Lower lobe of right lung (tissue), 2 donors: ENCODE measurements around the gene KIFC3. TPM values are rescaled to one million over a fixed set of nuclear protein-coding genes. Genes with fewer than 3 reads are reported as not detected.

Source experiments
- ATAC-seq, 2 donors: fragments of 200-7000 bp; cut with Tn5 transposase; one replicate each; pipeline ENCODE4 v1.9.1; 2020 to 2022; ENCODE audit warnings: mild to moderate bottlenecking in 2 of 2, moderate library complexity in 2 of 2
- DNase-seq: peaks from one replicate; pipeline ENCODE4 v3.0.0-alpha.2; 2020
- H3K27ac ChIP-seq: fragments of 200-600 bp; one replicate; pipeline ENCODE4 v1.8.0; 2022
- H3K27me3 ChIP-seq: fragments of 200-600 bp; one replicate; pipeline ENCODE4 v1.8.0; 2022; ENCODE audit warnings: low read depth
- H3K36me3 ChIP-seq: fragments of 200-600 bp; one replicate; pipeline ENCODE4 v1.8.0; 2022; ENCODE audit warnings: mild to moderate bottlenecking
- H3K4me1 ChIP-seq: fragments of 200-600 bp; one replicate; pipeline ENCODE4 v1.8.0; 2022
- H3K4me3 ChIP-seq: fragments of 200-600 bp; one replicate; pipeline ENCODE4 v1.8.0; 2022; ENCODE audit warnings: mild to moderate bottlenecking
- H3K9me3 ChIP-seq: fragments of 200-600 bp; one replicate; pipeline ENCODE4 v1.8.0; 2022
- CTCF ChIP-seq: fragments of 200-600 bp; IDR thresholded peaks from one replicate; pipeline ENCODE4 v1.8.0; 2022; ENCODE audit warnings: antibody characterized with exemption, mild to moderate bottlenecking
- intact Hi-C: fragments of 100-400 bp; cut with DNase I; formaldehyde crosslinking; loops from one replicate; pipeline ENCODE4 v1.11.0; 2022
- total RNA-seq: library from RNA; stranded (reverse); fragmentation: NEBNext Ultra II Directional; extraction: Animal tissue kit (Norgen Biotek cat#: 25700); gene quantifications from one replicate; pipeline ENCODE4 v1.2.1, GENCODE V29; 2021
- donor health status: DM: no; HTN: yes; CAD: no; lungs with severe emphysema.

Gene KIFC3
- total RNA-seq, 1 donor from 2014 or later, result 70.9 TPM

GRCh38 chr16:57823836-57824235 is 21.5 kb upstream of the KIFC3 start:
- no peak for ATAC-seq
- H3K27ac ChIP-seq, result no peak overlapping the region

GRCh38 chr16:57822856-57823255 is 20.6 kb upstream of the KIFC3 start:
- intact Hi-C loops, result no loop called here
- Histone ChIP-seq H3K27me3 (no peaks in the 10 kb centered on the region), H3K9me3 (no peaks in the 10 kb centered on the region), H3K36me3 (no peaks in the 10 kb centered on the region), H3K27ac (no peak overlapping the region), H3K4me1 (peaks cover 18% of the 10 kb centered on the region), H3K4me3 (no peak overlapping the region)
- no peak for DNase-seq
- no peak for TF ChIP-seq CTCF
- ATAC-seq, result no peak

More at GRCh38 chr16:57823836-57824235, 21.5 kb upstream of the KIFC3 start:
- Histone ChIP-seq H3K36me3 (no peaks in the 10 kb centered on the region), H3K4me3 (no peak overlapping the region), H3K9me3 (no peaks in the 10 kb centered on the region), H3K4me1 (peaks cover 18% of the 10 kb centered on the region), H3K27me3 (no peaks in the 10 kb centered on the region)
- no peak for TF ChIP-seq CTCF
- DNase-seq, result no peak
- intact Hi-C loops, result no loop called here

GRCh38 chr16:57822018-57822553 is 19.8 kb upstream of the KIFC3 start:
- no peaks in the 10 kb centered on the region for H3K36me3 ChIP-seq
- intact Hi-C loops, result no loop called here
- peaks cover 20% of the 10 kb centered on the region for H3K4me1 ChIP-seq
- no peak overlapping the region for H3K4me3 ChIP-seq
- DNase-seq (no peak), ATAC-seq (no peak)
- TF ChIP-seq CTCF, result no peak
- H3K27me3 ChIP-seq, result no peaks in the 10 kb centered on the region
- no peaks in the 10 kb centered on the region for H3K9me3 ChIP-seq
- H3K27ac ChIP-seq, result no peak overlapping the region

GRCh38 chr16:57821149-57821971 is 19.1 kb upstream of the KIFC3 start:
- Histone ChIP-seq H3K36me3 (no peaks in the 10 kb centered on the region), H3K27me3 (no peaks in the 10 kb centered on the region), H3K4me3 (no peak overlapping the region), H3K9me3 (no peaks in the 10 kb centered on the region), H3K27ac (no peak overlapping the region), H3K4me1 (peaks cover 21% of the 10 kb centered on the region)
- intact Hi-C loops, result no loop called here
- ATAC-seq, result no peak
- TF ChIP-seq CTCF, result no peak
- DNase-seq, result no peak

- DNase-seq (no peak), ATAC-seq (no peak)
- no peak overlapping the region for H3K27ac ChIP-seq
- no peaks in the 10 kb centered on the region for H3K9me3 ChIP-seq
- H3K27me3 ChIP-seq, result no peaks in the 10 kb centered on the region
- H3K4me1 ChIP-seq, result peaks cover 25% of the 10 kb centered on the region
- no peaks in the 10 kb centered on the region for H3K36me3 ChIP-seq
- TF ChIP-seq CTCF, result no peak
- H3K4me3 ChIP-seq, result no peak overlapping the region
- intact Hi-C loops, result no loop called here
These were observed 16.2 kb upstream of the KIFC3 start for GRCh38 chr16:57818377-57819064.
